H7 (cell line): Measurements from ENCODE around the gene GPC5. TPM values are rescaled to one million over a fixed set of nuclear protein-coding genes. Genes with fewer than 3 reads are reported as not detected.
"Not testable (repeated sequence)": the region's sequence is repeated elsewhere in the genome, so short reads cannot be mapped to it uniquely, and the experiment has no call there.

Experiments used
- DNase-seq: peaks from one replicate; pipeline ENCODE4 v3.0.0; 2012
- H3K27me3 ChIP-seq: 2 replicates; pipeline ENCODE4 v1.6.0; 2011; ENCODE audit warnings: mild to moderate bottlenecking, low read length; ENCODE audit not compliant: control insufficient read depth, insufficient read depth
- H3K36me3 ChIP-seq: replicated peaks from 2 replicates; pipeline ENCODE4 v1.5.1; 2011; ENCODE audit warnings: low read length; ENCODE audit not compliant: control insufficient read depth, insufficient read depth
- H3K4me3 ChIP-seq: 2 replicates; pipeline ENCODE4 v1.5.1; 2011; ENCODE audit warnings: low read depth, mild to moderate bottlenecking, control low read depth, low read length, moderate library complexity; ENCODE audit not compliant: insufficient read depth
- total RNA-seq: library from RNA; depleted of rRNA; stranded (reverse); fragments of >200 nt; shearing (Covaris generic); gene quantifications from 2 replicates; pipeline ENCODE4 v1.2.3, GENCODE V29; 2014; rRNA removed

GPC5 gene
- total RNA-seq, 1 experiment from 2014 or later: 0.07 TPM

GRCh38 chr13:92886535-92887077 lies 1488.2 kb downstream of the GPC5 start:
- Histone ChIP-seq H3K36me3 (no peaks in the 10 kb centered on the region), H3K27me3 (no peaks in the 10 kb centered on the region), H3K4me3 (no peak overlapping the region)
- DNase-seq: no peak

GRCh38 chr13:92894447-92894846 lies 1496.0 kb downstream of the GPC5 start:
- Histone ChIP-seq H3K36me3 (no peaks in the 10 kb centered on the region), H3K27me3 (no peaks in the 10 kb centered on the region), H3K4me3 (no peak overlapping the region)
- DNase-seq: no peak

DNA sequence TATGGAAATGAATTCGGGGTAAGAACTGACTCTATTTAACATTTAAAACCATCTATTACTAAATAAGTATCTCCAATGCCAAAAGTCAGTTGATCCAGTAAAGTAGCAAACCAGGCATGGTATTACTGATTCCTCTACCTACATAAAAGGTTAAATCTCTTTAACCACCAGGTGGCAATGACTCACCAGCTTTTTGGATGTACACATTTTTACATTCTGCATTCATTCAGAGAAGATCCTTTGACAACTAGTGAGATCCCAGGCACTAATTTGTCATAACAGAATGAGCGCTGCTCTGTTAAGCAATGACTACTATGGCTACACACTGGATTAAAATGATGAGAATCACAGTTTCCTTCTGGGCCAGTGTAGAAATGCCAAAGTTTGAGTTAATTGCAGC lies 1498.4 kb downstream of the GPC5 start:
- Histone ChIP-seq H3K27me3 (no peaks in the 10 kb centered on the region), H3K36me3 (no peaks in the 10 kb centered on the region), H3K4me3 (no peak overlapping the region)
- peak; percentile 0 for DNase-seq

DNA sequence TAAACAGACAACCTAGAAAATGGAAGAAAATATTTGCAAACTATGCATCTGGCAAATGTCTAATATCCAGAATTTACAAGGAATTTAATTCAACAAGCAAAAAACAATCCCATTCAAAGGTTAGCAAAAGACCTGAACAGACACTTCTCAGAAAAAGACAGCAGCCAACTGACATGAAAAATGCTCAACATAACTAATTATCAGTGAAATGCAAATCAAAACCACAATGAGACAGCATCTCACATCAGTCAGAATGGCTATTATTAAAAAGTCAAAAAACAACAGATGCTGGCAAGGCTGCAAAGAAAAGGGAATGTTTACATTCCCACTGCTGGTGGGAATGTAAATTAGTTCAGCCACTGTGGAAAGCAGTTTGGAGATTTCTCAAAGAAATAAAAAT lies 1500.5 kb downstream of the GPC5 start:
- H3K4me3 ChIP-seq, DNase-seq, H3K27me3 ChIP-seq, H3K36me3 ChIP-seq: not testable (repeated sequence)

DNA sequence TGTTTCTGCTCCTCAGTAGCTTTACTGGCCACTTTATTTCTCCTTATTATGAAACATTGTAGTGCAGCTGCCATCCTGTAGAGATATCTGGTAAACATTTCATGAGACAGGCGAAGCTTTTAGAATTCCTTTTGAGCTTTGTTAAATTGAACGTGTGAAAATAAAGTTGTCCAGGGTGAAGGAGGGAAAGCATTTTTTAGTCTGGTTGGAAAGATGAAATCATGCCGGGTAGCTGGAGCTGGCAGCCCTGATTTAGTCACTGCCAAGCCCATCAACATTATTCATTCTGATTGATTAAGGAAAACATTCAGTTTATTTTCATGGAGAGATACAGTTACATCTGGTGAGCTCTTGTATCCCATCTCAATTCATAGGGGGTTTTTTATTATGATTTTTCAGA lies 1502.0 kb downstream of the GPC5 start:
- Histone ChIP-seq H3K4me3 (no peak overlapping the region), H3K36me3 (no peaks in the 10 kb centered on the region), H3K27me3 (no peaks in the 10 kb centered on the region)
- no peak for DNase-seq

DNA sequence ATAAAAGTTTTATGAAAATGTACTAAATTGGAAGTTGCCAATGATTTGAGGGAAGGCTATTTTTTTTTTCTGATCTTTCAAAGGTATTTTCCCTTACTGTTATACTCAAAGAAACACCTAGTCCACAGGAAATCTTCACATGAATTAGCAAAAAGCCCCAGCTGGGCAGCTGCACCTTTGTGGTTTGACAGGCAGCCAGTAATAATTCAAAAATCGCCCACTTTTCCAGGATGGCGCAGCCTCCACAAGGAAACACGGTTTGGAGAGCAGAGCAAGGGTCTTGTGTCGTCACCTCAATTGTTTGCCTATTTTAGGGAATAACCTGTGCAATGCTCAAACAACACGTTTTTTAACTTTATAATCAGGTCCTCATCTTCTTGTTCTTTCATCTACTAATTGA lies 1503.3 kb downstream of the GPC5 start:
- no peak for DNase-seq
- Histone ChIP-seq H3K4me3 (no peak overlapping the region), H3K27me3 (no peaks in the 10 kb centered on the region), H3K36me3 (no peaks in the 10 kb centered on the region)

- H3K36me3 ChIP-seq: no peaks in the 10 kb centered on the region
- no peak overlapping the region for H3K4me3 ChIP-seq
Measured at GRCh38 chr13:92912629-92913028, 1514.2 kb downstream of the GPC5 start.

GRCh38 chr13:92913840-92914239 lies 1515.4 kb downstream of the GPC5 start:
- Histone ChIP-seq H3K4me3 (no peak overlapping the region), H3K27me3 (no peaks in the 10 kb centered on the region), H3K36me3 (no peaks in the 10 kb centered on the region)
- DNase-seq: no peak

More at GRCh38 chr13:92912629-92913028, 1514.2 kb downstream of the GPC5 start:
- DNase-seq: no peak
- no peaks in the 10 kb centered on the region for H3K27me3 ChIP-seq

Other genes with a start within 250 kb of the GPC5 start
- 19.6 and 22.2 TPM in 2 replicates for gene MIR17HG, start 50.9 kb upstream of the GPC5 start, total RNA-seq